NCI-H460 (cell line): ENCODE data around the gene SPOUT1. TPM values are rescaled to one million over a fixed set of nuclear protein-coding genes. Genes with fewer than 3 reads are reported as not detected.
"Not testable (repeated sequence)": the region's sequence is repeated elsewhere in the genome, so short reads cannot be mapped to it uniquely, and the experiment has no call there.

Experiments used
- DNase-seq: peaks from one replicate; pipeline ENCODE4 v3.0.0-alpha.2; 2016; ENCODE audit warnings: low read depth; ENCODE audit errors: extremely low read depth
- total RNA-seq: library from RNA; depleted of rRNA; stranded (reverse); fragments of >200 nt; shearing (Covaris generic); gene quantifications from 2 replicates; pipeline ENCODE4 v1.2.3, GENCODE V29; 2014

The SPOUT1 gene
- total RNA-seq, 1 experiment from 2014 or later, result 21.1 TPM

- peak; percentile 97 for DNase-seq
These were observed 11.3 kb downstream of the SPOUT1 start, which contains the start of gene ENDOG for GRCh38 chr9:128818099-128818838. ENDOG (plus strand) TSS chr9:128818500; CDS start chr9:128818685, 185 bp downstream.

DNA sequence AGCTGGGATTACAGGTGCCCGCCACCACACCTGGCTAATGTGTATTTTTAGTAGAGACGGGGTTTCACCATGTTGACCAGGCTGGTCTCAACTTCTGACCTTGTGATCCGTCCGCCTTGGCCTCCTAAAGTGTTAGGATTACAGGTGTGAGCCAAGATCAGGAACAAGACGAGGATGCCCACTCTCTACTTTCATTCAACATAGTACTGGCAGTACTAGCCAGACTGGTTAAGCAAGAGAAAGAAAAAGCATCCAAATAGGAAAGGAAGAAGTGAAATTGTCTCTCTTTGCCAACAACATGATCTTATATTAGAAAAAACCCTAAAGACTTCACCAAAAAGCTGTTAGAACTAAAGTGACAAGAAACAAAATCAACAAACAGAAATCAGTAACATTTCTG is 18.7 kb downstream of the SPOUT1 start:
- DNase-seq, result no peak

- no peak for DNase-seq
These were observed 19.8 kb downstream of the SPOUT1 start for GRCh38 chr9:128809831-128810230.

GRCh38 chr9:128809036-128809599 is 20.5 kb downstream of the SPOUT1 start:
- no peak for DNase-seq

DNA sequence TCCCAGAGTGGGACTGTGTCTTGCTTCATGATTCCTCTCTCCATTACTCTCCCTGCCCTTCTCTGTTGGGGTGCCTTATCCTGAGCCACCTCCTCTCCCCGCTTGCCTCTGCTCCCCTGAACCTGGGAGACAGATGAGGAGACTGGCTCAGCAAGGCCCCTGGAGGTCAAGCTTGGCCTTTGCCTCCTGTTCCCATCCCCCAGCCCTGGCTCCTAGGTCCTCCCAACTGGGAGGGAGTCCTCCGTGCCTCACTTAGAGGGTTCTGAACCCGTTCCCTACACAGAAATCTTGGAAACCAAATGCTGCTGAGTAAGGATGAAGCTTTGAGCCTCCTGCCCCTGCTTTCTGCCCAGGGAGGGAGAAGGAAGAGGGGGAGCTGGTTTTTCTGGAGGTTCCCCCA is 21.1 kb downstream of the SPOUT1 start:
- no peak for DNase-seq

DNA sequence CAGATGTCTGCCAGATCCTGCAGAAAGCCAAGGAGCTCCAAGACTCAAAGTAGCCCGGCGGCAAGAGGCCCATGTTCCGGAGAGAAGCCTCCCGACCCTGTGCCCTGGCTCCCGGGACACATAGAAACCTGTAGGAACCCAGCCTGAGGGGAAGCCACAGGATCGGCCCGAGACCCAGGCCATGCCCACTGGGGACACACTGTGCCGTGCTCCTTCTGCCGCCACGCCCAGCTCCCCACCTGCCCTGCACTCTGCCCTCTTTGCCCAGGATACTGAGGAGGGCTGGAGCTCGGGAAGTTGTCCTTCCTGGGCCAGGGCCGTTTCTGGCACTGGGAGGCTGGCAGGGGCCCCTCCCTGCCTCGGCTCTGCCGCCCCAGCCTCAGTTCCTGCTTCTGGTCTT is 21.8 kb downstream of the SPOUT1 start:
- DNase-seq, result no peak

DNA sequence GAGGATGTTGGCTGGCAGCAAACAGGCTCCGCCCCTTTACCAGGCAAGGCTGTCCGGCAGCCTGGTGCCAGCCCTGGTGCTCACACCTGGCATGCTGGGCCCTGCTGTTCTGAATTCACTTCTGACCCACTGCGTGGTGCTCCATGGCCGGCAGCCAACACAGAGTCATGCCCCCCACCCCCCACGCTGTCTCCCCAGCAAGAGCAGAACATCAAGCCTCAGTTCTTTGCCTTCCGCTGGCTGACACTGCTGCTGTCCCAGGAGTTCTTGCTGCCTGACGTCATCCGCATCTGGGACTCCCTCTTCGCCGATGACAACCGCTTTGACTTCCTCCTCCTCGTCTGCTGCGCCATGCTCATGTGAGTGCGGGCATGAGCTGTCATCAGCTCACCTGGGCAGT is 23.9 kb downstream of the SPOUT1 start:
- no peak for DNase-seq

DNA sequence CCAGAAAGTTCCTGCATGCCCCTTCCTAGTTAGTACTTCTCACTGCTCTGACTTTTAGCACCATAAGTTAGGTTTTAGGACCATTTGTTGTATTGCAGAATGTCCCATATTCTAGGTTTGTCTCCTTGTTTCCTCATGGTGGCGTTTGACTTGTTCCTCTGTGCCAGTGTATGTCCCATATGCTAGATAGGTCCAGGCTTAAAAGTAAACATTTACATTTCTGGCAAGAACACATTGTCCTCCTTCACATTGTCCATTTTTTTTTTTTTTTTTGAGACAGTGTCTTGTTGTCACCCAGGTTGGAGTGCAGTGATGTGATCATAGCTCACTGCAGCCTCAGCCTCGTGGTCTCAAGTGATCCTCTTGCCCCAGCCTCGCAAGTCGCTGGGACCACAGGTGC is 27.1 kb downstream of the SPOUT1 start:
- DNase-seq, result no peak

GRCh38 chr9:128800061-128800460 is 29.5 kb downstream of the SPOUT1 start:
- no peak for DNase-seq

DNA sequence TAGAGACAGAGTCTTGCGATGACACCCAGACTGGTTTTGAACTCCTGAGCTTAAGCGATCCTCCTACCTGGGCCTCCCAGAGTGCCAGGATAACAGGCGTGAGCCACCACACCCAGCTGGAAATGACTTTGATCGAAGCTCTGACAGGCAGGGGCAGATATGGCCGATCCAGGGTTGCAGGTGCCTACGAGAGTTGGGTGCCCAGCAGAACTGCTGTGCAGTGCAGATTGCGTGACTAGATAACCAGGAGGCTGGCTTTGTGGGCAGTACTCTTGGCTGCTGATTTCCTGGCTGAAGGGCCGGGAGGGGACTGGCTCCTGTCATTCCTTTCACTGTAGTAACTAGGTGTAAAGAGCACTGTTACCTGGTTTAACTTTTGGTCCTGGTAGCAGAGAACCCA is 30.7 kb downstream of the SPOUT1 start:
- DNase-seq, result no peak

DNA sequence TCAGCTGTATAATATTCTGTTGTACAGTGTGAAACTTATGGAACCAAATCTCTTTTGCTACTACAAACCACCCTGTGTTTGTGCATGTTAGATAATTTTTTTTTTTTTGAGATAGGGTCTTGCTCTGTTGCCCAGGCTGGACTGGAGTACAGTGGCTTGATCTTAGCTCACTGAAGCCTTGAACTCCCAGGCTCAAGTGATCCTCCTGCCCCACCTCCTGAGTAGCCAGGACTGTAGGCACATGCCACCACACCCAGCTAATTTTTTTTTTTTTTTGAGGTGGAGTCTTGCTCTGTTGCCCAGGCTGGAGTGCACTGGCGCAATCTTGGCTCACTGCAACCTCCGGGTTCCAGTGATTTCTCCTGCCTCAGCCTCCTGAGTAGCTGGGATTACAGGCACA is 34.6 kb downstream of the SPOUT1 start:
- DNase-seq, result not testable (repeated sequence)

DNA sequence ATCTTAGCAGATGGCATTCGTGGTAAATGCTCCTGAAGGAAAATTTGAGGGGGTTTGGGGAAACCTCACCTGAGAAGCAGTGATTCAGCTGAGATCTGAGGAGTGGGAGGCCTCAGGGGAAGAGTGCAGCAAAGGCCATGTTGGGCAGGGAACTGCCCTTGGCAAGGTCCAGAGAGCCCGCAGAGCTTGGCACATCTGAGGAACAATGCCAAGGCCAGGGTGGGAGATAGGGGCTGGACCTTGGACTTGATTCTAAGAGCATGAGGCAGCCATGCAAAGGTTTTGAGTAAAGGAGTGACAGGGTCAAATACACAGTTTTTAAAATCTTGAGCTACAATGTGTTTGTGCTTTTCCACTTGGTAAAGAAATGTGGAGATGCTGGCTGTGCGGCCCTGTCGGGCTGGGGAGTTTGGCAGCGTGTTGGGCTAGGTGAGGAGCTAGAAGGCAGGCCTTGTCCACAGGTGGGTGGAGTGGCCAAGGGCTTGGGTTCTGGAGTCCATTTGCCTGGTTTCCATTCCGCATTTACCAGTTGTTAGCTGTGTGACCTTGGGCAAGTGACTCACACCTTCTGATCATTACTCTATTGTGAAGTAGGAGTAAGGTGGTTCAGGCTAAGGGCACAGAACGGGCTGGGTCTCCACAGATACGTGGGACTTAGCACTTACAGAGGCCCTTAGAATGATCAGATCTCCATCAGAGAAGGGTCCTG is 36.5 kb downstream of the SPOUT1 start:
- no peak for DNase-seq

GRCh38 chr9:128792134-128792533 is 37.5 kb downstream of the SPOUT1 start:
- DNase-seq, result no peak

DNA sequence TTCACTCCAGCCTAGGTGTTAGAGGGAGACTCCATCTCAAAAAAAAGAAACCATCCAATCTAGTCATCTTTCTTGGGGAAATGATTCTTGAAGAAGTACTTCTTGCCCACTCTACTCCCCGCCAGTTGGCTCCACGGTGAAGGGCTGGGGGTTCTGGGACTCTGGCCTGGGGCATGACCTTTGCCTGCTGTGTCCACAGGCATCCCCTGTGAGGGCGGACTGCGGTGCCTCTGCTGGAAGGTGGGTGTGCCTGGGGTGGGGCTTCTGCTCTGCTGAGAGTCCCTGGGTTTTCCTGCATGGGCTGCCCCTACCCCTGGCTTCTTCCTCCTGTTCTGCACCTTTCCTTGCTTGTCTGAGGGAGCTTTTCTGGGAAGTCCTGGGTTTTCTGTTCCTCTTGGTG is 39.1 kb downstream of the SPOUT1 start:
- no peak for DNase-seq

DNA sequence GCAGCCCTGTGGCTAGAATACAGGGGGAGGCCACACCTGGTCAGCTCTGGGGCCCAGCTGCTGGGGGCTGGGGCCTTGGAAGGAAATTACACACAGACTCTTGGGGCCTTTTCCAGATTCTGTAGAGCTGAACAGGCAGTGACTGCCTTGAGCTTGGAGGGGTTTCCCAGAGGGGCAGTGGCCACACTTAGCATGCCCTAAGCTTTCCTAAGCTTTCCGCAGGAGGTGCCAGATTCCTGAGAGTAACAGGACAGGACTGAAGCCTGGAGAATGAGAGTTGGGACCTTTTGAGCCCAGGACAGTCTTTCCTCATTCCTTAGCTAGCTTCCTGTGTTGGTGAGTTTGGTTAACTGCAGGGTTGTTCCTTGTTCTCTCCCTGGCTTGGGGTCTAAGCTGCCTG is 41.1 kb downstream of the SPOUT1 start:
- DNase-seq, result no peak

DNA sequence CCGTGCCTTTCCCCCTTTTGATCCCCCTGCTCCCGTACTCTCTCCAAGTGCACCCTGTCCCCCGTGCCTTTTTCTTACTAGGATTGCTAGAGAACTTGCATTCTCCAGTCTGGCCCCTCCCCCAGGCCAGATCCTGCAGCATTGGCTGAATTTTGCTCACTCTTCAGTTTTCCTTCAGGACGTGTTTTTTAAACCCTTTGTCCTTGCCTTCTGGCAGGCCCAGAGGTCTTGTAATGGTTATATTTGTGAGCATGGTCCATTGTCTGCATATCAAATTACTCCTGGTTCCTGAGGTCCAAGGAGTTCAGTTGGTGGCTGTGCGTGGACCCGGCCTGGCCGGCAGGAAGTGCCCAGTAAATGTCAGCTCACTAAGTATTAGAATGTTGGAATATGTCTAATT is 41.9 kb downstream of the SPOUT1 start:
- no peak for DNase-seq

DNA sequence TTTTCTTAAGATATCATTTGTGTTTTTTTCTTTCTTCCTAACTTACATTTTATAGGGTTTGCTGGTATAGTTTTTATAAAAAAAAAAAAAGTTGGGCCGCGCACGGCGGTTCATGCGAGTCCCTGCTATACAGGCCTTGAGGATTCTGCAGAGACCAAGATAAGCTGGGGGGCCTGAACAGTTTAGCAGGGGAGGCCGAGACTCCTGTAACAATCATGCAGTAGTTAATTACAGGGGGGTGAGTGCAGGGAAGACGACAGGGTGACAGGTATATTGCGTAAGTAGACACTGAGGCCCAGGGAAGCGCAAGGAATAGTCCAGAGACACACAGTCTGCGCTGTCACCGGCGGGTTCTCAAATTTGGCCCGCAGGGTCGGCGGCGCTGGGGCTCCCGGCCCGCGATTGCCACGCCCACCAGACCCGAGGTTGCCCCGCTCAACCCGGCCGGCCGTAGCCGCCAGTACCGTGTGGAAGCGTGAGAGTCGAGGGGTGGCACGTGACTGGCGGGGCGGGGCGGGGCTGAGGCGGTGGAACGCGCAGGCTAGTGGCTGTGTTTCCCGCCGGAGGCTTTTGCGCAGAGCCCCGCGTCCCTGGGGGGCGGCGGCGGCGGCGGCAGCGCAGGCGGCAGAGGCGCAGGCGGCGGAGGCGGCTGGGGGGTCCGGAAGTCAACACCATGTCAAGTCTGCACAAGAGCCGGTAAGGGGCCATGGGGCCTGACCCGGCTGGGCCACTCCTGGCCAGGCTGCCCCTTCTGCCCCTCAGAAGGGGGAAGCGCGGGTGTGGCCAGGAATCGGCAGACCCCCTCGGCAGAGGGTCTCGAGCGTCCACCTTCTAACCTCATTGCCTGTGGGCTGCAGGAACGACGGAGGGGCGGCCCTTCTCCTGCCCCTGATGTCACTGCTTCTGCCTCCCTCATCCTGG is 42.7 kb downstream of the SPOUT1 start, which contains the start of gene TBC1D13:
Gene TBC1D13, plus strand, starts transcription at position 573 of the 921 bp plus-strand sequence. Its CDS starts 101 bp downstream, at position 674.
- DNase-seq, result peak; percentile 77

GRCh38 chr9:128785427-128785826 is 44.2 kb downstream of the SPOUT1 start:
- DNase-seq, result no peak

- no peak for DNase-seq
These were observed 46.9 kb downstream of the SPOUT1 start for GRCh38 chr9:128782669-128783068.

- DNase-seq, result no peak
These were observed 48.2 kb downstream of the SPOUT1 start for GRCh38 chr9:128781187-128782070.
